Measurements from ENCODE around the gene ZNF791.
"Not testable (repeated sequence)": the region's sequence is repeated elsewhere in the genome, so short reads cannot be mapped to it uniquely, and the experiment has no call there.

ZNF791 gene

DNA sequence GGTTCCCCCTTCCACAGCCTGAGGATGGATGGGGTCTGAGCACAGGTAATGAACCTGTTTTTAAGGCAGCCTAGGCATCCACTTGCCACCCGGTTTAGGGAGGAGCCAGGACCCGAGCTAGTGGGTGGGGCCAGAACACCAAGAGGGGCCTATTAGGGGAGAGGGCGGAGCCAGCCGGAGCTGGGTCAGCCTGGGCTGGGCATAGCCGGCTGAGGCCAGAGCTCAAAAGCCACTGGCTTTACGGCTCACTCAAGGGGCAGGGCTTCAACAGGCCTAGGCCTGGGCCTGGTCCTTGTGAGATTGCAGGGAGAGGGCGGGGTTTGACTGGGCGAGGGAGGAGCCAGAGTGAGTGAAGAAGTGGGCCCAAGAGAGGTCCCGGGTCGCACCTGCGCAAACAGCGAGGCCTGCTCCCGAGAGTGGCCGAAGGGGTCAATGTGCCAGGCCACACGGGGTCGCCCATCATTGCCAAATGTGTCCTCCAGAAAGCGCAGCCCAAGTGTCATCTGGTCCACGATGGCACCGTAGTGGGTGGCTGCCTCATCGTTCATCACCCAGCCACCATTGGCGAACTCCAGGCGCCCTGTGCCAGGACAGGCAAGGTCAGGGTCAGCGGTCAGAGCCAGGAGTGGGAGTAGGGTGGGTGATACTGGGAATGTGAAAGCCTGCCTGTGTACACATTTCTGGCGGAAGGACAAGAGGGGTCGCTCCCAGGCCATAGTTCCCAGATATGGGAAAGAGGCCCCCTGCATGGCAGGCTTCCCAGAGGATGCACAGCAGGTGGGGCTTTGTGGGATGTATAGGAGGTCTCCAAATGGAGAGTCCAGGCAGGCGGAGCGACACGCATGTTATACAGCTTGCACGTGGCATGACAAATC lies 53.9 kb downstream of the ZNF791 start:
- no peak overlapping the region for H3K4me3 ChIP-seq (ENCODE audit: low read length)
- DNase-seq (ENCODE audit: low read depth, low spot score), result no peak

DNA sequence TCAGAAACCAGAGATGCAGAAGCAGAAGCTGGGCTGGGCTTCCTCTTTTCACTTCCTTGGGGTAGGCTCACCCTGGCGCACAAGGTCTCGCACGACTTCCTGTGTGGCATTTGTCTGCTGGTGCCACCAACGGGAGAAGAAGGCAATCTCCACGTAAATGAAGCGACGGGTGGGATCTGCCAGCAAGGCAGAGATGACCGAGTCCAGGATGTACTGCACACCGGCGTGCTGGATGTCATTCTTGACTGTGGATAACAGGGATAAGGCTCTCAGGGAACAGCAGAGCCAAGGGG lies 54.5 kb downstream of the ZNF791 start:
- DNase-seq (ENCODE audit: low read depth, low spot score), result no peak
- H3K4me3 ChIP-seq (ENCODE audit: low read length), result no peak overlapping the region

DNA sequence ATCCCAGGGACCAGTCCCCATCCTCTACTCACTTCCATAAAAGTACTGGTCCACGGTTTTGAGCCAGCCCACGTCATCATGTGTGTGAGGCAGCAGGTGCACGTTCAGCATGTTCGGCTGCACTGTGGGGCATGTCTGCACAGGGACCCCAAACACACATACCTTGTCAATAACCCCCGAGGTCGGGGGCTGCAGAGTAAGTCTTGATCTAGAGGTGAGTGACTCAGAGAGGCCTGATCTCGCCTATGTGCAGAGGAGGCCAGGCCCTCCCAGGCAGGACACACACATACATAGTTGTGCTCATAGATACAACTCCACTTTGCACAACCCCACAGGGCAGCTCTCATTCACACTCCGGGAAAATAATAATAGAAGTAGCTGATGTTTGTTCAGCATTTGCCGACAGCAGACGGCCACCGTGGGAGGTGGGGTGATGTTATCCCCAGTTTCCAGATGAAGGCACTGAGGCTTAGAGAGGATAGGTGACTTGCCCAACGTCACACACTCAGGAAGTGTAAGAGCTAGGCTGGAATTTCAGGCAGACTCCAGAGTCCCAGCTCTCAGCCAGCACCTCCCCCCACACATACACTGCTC lies 55.0 kb downstream of the ZNF791 start:
- H3K4me3 ChIP-seq (ENCODE audit: low read length), result peak overlapping the region; percentile 78
- no peak for DNase-seq (ENCODE audit: low read depth, low spot score)

DNA sequence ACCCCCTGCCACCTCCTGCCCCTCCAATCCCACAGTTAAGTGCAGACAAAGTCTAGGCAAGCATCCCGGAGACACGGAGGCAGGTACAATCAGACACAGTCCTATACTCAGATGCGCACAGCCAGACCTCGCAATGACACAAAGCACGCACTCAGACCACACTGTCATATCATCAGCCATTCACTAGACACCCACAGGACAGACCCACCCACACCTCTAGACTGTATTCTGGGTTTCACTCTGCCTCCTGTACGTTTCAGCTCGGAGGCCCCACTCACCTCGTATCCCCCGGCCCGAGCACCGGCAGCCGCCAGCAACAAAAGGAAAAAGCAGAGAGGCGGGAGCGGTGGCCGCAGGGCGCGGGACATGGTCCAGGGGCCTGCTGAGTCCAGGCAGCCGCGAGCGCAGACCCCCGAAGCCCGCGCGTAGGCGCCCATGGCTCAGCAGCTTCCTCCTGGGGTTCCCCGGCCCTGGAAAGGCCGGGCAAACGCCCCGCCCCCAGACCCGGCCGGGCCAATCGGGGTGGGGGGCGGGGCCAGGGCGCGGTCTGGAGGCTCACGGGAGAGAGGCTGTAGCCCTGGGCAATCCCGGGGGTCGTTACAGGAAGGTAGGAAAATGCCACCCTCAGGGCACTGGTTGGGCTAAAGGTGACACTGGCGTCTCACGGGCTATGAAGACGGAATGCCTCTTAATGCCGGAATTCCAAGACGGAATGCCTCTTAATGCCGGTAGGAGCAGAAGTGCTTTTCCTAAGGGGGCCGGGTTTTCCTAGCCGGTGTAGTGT lies 55.7 kb downstream of the ZNF791 start, which contains the start of the genes MAN2B1 and WDR83:
TSS of gene MAN2B1 (minus strand) at position 478 of the 784 bp plus-strand sequence. CDS start at position 437, 41 bp downstream.
TSS of gene WDR83 (plus strand) at position 543 of the 784 bp plus-strand sequence. CDS start 2,984 bp downstream, outside the sequence.
- DNase-seq (ENCODE audit: low read depth, low spot score), result peak; percentile 46
- peak within 1 kb of the TSS; percentile 78 for H3K4me3 ChIP-seq (ENCODE audit: low read length)

DNA sequence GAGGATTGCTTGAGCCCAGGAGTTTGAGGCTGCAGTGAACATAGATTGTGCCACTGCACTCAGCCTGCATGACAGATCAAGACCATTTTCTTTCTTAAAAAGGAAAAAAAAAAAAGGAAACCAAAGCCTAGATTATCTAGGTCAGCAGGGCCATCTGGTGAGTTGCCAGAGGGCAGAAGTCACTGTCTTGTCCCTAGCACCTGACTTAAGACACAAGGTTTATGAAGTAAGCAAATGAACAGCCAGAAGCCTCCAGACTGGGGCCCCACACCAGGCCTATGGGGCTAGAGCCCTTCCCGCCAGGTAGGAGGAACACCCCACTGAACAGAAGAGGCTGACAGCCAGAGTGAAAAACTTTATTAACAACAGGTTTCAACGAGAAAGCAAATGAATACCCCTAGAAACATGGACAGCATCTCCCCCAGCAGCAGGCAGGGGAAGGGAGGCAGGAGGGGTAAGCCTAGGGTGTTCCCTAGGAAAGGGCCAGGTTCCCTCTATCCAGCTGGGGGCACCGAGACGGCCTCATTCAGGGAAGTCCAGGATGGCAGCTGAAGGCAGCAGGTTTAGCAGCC lies 57.1 kb downstream of the ZNF791 start:
- DNase-seq (ENCODE audit: low read depth, low spot score), result no peak
- no peak overlapping the region for H3K4me3 ChIP-seq (ENCODE audit: low read length)

DNA sequence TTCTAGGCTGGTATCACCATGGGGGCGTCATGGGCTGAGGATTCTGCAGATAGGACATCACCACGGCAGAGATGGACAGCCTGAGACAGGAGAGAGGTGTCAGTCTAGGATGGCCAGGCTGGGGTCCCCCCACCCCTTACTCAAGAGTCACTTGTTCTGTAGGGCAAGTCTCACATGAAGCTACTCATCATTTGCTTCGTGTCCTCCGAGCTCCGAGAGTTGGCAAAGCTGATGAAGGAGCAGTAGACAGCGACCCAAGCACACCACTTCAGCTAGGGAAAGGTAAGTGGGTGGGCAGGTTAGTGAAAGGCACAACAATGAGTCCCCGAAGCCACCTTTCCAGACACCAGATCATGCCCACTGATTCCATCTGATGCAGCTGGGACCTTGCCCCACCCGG lies 57.6 kb downstream of the ZNF791 start:
- peak overlapping the region; percentile 93 for H3K4me3 ChIP-seq (ENCODE audit: low read length)

DNA sequence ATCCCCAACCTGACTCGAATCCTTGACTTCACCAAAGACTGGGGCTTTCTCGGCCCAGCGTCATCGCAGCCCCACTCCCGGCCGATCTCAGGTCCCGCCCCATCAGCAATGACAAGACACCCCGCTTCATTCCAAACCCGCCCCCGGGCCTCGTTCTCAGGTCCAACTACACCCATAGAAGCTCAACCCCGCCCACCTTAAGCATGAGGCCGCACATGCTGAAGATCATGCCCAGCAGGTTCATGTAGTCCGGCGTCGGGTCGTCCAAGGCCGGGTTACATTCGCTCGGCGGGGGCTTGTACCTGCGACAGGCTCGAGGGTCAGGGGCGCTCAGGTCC lies 58.2 kb downstream of the ZNF791 start:
- no peak for DNase-seq (ENCODE audit: low read depth, low spot score)
- peak overlapping the region; percentile 93 for H3K4me3 ChIP-seq (ENCODE audit: low read length)

More for the DNA sequence above, 57.6 kb downstream of the ZNF791 start:
- DNase-seq (ENCODE audit: low read depth, low spot score), result no peak

DNA sequence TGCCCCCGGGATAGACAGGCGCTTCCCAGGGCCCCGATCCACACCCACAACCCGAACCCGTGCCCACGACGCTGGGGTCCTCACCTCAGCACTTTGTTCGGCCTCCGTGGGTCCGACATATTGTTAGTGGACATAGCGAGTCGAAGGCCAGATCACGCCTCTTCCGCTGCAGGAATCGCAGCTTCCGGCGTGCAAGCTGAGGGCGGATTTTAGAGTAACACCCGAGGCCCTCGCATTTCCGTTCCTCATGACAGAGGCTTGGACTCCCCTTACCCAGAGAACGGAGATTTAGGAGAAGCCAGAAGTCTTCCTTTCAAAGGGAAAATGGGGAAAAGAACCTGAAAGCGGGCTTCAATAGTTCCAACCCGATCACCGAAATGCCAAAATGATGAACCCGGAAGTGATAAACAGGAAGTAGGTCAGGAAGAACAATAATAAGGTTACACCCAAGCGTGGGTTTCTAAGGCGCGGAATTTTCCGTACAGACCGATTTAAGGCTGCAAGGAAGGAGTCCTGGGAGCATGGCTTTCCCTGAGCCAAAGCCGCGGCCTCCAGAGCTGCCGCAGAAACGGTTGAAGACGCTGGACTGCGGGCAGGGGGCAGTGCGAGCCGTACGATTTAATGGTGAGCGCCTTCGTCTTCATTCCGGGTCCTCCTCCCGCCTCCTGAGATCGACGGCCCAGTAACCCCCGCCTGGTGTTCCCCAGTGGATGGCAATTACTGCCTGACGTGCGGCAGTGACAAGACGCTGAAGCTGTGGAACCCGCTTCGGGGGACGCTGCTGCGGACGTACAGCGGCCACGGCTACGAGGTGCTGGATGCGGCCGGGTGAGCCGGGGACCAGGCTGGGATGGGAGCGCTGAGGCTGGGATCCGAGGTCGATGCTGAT lies 58.8 kb downstream of the ZNF791 start:
- peak; percentile 74 for DNase-seq (ENCODE audit: low read depth, low spot score)
- peak overlapping the region; percentile 93 for H3K4me3 ChIP-seq (ENCODE audit: low read length)

DNA sequence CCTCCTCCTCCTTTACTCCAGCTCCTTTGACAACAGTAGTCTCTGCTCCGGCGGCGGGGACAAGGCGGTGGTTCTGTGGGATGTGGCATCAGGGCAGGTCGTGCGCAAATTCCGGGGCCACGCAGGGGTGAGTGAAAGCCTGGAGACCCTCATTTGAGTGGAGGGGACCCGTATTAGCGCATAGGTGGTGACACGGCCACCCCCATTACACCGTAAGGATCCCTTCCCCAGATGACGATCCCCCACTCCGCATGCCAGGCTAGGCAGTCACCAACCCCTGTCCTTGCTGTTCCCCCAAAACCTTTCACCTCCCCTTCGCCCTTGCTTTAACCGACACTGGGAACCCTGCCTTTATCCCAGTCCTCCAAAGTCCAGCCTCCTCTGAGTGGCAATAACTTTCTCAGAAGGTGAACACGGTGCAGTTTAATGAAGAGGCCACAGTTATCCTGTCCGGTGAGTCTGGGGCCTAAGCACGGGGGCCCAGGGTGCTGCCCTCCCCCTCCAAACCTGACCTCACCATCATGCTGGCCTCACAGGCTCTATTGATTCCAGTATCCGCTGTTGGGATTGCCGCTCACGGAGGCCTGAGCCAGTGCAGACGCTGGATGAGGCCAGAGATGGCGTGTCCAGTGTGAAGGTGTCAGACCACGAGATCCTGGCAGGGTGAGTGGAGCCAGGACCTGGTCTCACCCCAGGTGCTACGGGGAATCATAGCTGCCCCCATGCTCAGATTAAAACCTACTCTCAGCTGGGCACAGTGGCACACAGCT lies 59.6 kb downstream of the ZNF791 start:
- no peak for DNase-seq (ENCODE audit: low read depth, low spot score)
- peak overlapping the region; percentile 93 for H3K4me3 ChIP-seq (ENCODE audit: low read length)

DNA sequence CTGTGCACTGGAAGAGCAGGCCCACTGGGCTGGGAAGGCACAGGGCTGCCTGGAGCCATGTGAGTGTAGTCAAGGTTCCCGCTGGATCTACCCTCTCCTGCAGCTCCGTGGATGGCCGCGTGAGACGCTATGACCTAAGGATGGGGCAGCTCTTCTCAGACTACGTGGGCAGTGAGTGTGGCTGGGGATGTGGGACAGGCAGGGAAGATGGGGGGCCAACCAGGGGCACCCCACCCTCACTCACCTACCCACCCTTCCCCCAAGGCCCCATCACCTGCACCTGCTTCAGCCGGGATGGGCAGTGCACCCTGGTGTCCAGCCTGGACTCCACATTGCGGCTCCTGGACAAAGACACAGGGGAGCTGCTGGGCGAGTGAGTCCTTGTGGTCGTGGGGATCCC lies 62.0 kb downstream of the ZNF791 start:
- no peak for DNase-seq (ENCODE audit: low read depth, low spot score)
- no peak overlapping the region for H3K4me3 ChIP-seq (ENCODE audit: low read length)

DNA sequence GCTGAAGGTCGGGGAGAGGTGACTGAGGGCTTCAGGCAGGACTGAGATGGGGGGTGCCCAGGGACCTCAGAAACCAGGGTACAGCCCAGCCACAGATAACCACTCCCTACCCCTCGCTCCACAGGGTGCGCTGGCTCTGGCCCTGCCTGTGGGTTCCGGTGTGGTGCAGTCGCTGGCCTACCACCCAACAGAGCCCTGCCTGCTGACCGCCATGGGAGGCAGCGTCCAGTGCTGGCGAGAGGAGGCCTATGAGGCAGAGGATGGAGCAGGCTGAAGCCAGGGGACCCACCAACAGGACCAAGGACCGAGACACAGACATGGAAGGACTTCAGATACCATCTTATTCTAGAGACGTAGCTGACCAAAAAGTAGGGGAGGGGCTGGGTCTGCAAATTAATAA lies 64.7 kb downstream of the ZNF791 start:
- no peak for DNase-seq (ENCODE audit: low read depth, low spot score)
- no peak overlapping the region for H3K4me3 ChIP-seq (ENCODE audit: low read length)

DNA sequence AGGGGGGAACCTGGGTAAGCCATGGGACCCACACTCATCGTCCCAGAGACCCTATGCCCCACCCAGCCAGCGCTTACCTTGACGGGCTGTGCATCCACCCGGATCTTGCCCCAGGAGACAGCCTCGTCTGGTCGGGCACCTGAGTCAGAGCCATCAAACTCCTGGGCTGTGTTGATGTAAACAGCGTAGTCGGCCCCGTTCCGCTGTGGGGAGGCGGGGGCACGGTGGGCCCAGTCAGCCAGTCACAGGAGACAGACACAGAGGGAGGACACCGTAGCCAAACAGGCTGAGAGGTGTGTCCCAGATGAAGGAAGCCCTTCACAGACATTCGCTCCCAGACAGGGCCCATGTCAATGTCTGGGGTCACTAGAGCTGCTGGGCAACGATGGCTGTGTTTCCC lies 65.2 kb downstream of the ZNF791 start:
- no peak overlapping the region for H3K4me3 ChIP-seq (ENCODE audit: low read length)
- no peak for DNase-seq (ENCODE audit: low read depth, low spot score)

DNA sequence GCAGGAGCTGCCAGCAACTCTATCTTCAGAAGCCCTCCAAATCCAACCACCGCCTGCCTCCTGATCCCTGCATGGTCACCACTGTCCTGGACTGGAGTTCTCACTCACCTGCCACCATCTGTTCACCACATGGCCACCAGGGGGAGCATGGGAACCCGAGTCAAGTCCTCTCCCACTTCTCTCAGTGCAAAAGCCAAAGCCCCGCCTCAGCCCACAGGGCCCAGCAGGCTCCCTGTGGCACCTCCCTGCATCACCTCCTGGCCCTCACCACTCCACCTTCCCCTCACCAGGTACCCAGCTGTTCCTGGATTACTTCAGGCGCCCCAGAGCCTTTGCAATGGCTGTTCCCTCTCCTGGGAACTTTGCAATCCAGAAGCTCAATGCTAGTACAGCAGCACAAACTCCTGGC lies 65.7 kb downstream of the ZNF791 start:
- peak; percentile 76 for DNase-seq (ENCODE audit: low read depth, low spot score)
- H3K4me3 ChIP-seq (ENCODE audit: low read length), result no peak overlapping the region

DNA sequence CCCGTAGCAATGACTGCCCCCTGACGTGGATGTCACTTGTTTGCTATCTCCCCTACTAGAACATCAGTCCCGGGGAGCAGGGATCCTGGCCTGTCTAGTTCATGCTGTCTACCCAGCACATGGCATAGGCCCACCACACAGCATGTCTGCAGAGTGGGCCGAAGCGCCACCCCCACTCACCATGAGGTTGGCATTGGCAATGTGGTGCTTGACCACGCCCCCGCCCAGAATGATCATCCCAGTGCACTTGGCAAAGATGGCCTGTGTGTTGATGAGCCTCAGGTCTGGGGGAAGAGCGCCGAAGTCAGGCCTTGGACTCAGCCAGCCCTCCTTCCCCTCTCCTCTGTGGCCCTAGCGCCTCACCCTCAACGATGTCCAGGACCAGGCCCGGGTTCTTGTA lies 66.2 kb downstream of the ZNF791 start:
- no peak for DNase-seq (ENCODE audit: low read depth, low spot score)
- H3K4me3 ChIP-seq (ENCODE audit: low read length), result no peak overlapping the region

DNA sequence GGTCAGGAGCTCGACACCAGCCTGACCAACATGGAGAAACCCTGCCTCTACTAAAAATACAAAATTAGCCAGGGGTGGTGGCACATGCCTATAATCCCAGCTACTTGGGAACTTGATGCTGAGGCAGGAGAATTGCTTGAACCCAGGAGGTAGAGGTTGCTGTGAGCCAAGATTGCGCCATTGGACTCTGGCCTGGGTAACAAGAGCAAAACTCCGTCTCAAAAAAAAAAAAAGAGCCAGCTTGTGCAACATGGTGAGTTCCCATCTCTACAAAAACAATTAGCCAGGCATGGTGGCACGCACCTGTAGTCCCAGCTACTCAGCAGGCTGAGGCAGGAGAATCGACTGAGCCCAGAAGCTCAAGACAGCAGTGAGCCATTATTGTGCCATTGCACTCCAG lies 67.3 kb downstream of the ZNF791 start:
- H3K4me3 ChIP-seq (ENCODE audit: low read length); DNase-seq (ENCODE audit: low read depth, low spot score): not testable (repeated sequence)

DNA sequence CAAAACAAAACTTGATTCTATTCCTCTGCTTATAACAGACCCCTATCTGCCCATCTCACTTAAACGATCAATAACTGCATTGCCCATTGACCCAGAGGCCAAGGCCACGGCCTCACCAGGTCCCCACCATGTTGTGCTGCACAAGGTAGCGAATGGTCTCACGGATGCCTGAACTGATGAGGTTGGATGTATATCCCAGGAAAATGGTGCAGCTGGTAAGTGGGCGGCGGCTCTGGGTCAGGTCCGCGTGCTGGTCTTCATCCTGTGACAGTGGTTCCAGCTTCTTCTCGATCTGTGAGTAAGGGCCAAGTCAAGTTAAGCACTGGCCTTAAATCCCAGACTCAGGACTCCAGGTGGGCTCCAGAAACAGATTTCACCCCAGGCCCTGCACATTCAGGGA lies 69.3 kb downstream of the ZNF791 start:
- DNase-seq (ENCODE audit: low read depth, low spot score), result no peak
- H3K4me3 ChIP-seq (ENCODE audit: low read length), result no peak overlapping the region

DNA sequence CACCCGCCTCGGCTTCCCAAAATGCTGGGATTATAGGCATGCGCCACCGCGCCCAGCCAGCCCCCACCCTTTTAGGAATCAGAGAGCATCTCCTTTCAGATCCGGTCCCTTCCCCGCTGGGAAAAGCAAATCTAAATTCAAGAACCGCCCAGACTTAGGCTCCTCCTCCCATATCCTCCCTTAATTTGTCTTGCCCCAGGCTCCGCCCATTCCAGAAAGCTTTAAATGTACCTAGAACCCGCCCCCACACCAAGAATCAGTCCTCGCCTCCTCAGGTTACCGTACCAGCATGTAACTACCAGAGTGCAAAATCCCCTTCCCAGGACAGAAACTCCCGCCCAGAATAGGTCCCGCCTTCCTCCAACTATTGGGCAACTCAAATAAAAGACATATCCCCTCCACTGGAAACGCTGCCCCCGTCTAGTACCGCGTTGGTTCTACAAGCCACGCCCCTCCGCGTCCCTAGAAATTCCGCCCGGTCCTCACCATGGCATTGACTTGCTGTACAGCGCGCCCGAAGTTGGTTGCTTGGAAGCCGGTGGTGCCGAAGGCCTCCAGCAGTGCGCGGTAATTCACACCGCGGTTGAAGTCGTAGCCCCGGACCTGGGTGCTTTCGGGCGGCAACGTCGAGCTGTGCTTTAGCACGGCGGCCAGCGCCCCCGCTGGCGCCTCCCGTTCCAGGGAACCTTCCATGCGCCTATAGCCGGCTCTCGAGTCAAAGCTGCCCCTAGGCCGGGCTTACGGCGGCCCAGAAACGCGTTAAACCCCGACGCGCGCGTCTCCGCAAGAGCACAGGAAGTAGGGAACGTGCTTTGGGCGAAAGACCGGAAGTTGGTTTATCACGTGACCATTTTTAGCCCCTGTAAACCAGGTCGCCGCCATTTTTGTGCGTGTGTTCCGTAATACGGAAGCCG lies 70.6 kb downstream of the ZNF791 start, which contains the start of gene DHPS:
TSS of gene DHPS (minus strand) at position 807 of the 914 bp plus-strand sequence. CDS start at position 693, 114 bp downstream.
- peak; percentile 99 for DNase-seq (ENCODE audit: low read depth, low spot score)
- H3K4me3 ChIP-seq (ENCODE audit: low read length), result peak within 1 kb of the TSS; percentile 95

Data from Jurkat, Clone E6-1 (cell line).